Osteocyte (in vitro differentiated cells): Measurements from ENCODE around the gene CDH23. TPM values are rescaled to one million over a fixed set of nuclear protein-coding genes. Genes with fewer than 3 reads are reported as not detected.

Experiments used
- DNase-seq: peaks from one replicate; pipeline ENCODE4 v3.0.0; 2021; ENCODE audit warnings: mixed read lengths; ENCODE audit not compliant: unreplicated experiment; ENCODE audit errors: extremely low spot score
- H3K27ac Mint-ChIP-seq: one replicate; pipeline ENCODE4 v1.8.0; 2021; ENCODE audit warnings: mild to moderate bottlenecking, mixed read lengths; ENCODE audit not compliant: unreplicated experiment
- H3K27me3 Mint-ChIP-seq: one replicate; pipeline ENCODE4 v1.8.0; 2021; ENCODE audit warnings: mixed read lengths; ENCODE audit not compliant: unreplicated experiment
- H3K36me3 Mint-ChIP-seq: one replicate; pipeline ENCODE4 v1.8.0; 2021; ENCODE audit warnings: mixed read lengths; ENCODE audit not compliant: unreplicated experiment
- H3K4me1 Mint-ChIP-seq: one replicate; pipeline ENCODE4 v1.8.0; 2021; ENCODE audit warnings: mixed read lengths; ENCODE audit not compliant: unreplicated experiment
- H3K4me3 Mint-ChIP-seq: one replicate; pipeline ENCODE4 v1.8.0; 2021; ENCODE audit warnings: mild to moderate bottlenecking, moderate library complexity, mixed read lengths; ENCODE audit not compliant: unreplicated experiment
- H3K9me3 Mint-ChIP-seq: one replicate; pipeline ENCODE4 v1.8.0; 2021; ENCODE audit warnings: mixed read lengths; ENCODE audit not compliant: unreplicated experiment
- total RNA-seq: library from RNA; stranded (reverse); gene quantifications from 2 replicates; pipeline ENCODE4 v1.2.1, GENCODE V29; 2021
- TF ChIP-seq, protein P1 (sequence below): fragments of 200-600 bp; sonication (generic); IDR thresholded peaks from 2 replicates; pipeline ENCODE4 v1.5.0; 2021; ENCODE audit warnings: antibody characterized with exemption, mild to moderate bottlenecking, moderate library complexity

The CDH23 gene
- total RNA-seq, 1 donor from 2014 or later = not detected

DNA sequence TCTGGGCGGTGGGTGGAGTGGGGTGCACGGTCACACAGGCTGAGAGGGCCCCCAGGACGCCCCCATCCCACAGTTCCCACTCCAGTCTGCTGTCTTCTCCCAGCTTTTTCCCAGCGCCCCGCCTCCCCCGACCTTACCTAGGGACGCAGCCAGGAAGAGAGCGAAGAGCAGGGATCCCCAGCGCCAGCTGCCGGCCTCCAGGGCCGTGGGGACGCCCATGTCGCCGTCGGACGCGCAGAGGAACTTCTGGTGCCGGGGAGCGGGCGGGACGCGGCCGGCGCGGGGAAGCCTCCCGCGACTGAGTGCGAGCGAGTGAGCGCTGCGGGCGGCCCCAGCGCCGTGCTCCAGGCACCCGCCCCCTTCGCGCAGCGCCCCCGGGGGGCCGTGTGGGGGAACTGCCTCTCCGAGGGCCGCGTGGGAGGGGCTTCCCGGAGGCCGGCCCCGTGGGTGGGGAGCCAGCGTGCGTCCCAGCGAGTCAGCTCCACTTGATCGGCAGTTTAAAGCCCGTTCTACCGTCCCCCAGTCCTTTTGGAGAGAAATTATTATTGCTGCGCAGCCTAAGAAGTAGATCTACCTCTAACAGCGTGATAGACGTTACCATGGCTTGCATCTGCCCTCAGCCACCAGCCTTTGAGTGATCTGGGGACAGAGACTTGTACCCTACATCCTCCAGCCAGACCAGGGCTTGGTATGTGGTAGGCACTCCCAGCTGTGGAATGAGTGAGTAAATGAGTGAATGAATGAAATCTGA is 376.7 kb downstream of the CDH23 start, which contains the start of gene VSIR:
TSS of gene VSIR (minus strand) at position 300 of the 751 bp plus-strand sequence. CDS start at position 219, 81 bp downstream.
- DNase-seq = peak; percentile 92
- TF ChIP-seq, protein P1, sequence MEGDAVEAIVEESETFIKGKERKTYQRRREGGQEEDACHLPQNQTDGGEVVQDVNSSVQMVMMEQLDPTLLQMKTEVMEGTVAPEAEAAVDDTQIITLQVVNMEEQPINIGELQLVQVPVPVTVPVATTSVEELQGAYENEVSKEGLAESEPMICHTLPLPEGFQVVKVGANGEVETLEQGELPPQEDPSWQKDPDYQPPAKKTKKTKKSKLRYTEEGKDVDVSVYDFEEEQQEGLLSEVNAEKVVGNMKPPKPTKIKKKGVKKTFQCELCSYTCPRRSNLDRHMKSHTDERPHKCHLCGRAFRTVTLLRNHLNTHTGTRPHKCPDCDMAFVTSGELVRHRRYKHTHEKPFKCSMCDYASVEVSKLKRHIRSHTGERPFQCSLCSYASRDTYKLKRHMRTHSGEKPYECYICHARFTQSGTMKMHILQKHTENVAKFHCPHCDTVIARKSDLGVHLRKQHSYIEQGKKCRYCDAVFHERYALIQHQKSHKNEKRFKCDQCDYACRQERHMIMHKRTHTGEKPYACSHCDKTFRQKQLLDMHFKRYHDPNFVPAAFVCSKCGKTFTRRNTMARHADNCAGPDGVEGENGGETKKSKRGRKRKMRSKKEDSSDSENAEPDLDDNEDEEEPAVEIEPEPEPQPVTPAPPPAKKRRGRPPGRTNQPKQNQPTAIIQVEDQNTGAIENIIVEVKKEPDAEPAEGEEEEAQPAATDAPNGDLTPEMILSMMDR = peak; percentile 85
- Mint-ChIP-seq H3K27me3 (no peaks in the 10 kb centered on the region), H3K36me3 (no peaks in the 10 kb centered on the region), H3K27ac (peak within 1 kb of the TSS; percentile 68), H3K9me3 (no peaks in the 10 kb centered on the region), H3K4me3 (peak within 1 kb of the TSS; percentile 64), H3K4me1 (peaks cover 24% of the 10 kb centered on the region)

GRCh38 chr10:71774916-71775702 is 378.4 kb downstream of the CDH23 start:
- peaks cover 20% of the 10 kb centered on the region for H3K4me1 Mint-ChIP-seq
- no peaks in the 10 kb centered on the region for H3K36me3 Mint-ChIP-seq
- TF ChIP-seq, protein P1 = no peak
- DNase-seq = no peak
- peaks cover 5% of the 10 kb centered on the region for H3K27me3 Mint-ChIP-seq
- no peaks in the 10 kb centered on the region for H3K9me3 Mint-ChIP-seq
- H3K4me3 Mint-ChIP-seq = no peak overlapping the region
- H3K27ac Mint-ChIP-seq = no peak overlapping the region

- Mint-ChIP-seq H3K36me3 (no peaks in the 10 kb centered on the region), H3K9me3 (no peaks in the 10 kb centered on the region), H3K4me3 (no peak overlapping the region), H3K27me3 (peaks cover 14% of the 10 kb centered on the region), H3K27ac (no peak overlapping the region), H3K4me1 (peaks cover 20% of the 10 kb centered on the region)
- TF ChIP-seq, protein P1 = no peak
- DNase-seq = no peak
These were observed 379.8 kb downstream of the CDH23 start for GRCh38 chr10:71776481-71776925.

- TF ChIP-seq, protein P1 = no peak
- no peaks in the 10 kb centered on the region for H3K36me3 Mint-ChIP-seq
- peaks cover 15% of the 10 kb centered on the region for H3K4me1 Mint-ChIP-seq
- H3K9me3 Mint-ChIP-seq = no peaks in the 10 kb centered on the region
- DNase-seq = no peak
- H3K27me3 Mint-ChIP-seq = peaks cover 14% of the 10 kb centered on the region
- H3K27ac Mint-ChIP-seq = no peak overlapping the region
- no peak overlapping the region for H3K4me3 Mint-ChIP-seq
These were observed 380.7 kb downstream of the CDH23 start for GRCh38 chr10:71777213-71777985.
